ENCODE measurements around the gene SNPH. TPM values are rescaled to one million over a fixed set of nuclear protein-coding genes. Genes with fewer than 3 reads are reported as not detected.

SNPH gene
- total RNA-seq, 4 donors from 2014 or later, result 1.5 to 2.0 (median 1.7) TPM

DNA sequence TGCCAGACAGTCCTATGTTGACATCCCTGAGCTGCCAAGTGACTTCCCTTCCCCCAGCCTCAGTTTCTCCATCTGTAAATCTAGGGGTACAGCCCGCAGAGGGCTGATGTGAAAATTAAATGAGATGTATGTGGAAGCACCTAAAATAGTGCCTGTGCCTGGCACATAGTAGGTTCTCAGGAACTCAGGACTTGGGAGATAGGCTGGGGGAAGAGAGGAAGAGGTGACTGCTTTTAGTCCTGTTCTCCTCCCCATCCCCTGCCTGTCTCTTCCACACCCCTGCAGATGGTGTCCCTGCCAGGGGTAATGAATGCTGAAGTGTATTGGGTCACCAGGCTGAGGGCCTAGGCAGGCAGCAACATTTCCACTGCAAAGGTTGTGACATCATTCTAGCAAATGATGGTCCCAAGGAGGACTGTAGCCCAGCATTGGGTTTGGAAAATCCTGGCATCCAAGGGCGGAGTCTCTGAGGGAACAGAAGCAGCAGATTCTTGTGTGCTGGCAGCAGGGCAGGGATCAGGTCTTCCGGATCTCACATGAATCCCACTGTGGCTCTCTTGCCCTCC lies 1.8 kb downstream of the SNPH start:
- TF ChIP-seq CTCF (IDR thresholded peaks at IDR 0.05; ENCODE audit: low read depth), result no peak

- TF ChIP-seq CTCF (IDR thresholded peaks at IDR 0.05; ENCODE audit: low read depth), result no peak
Measured at GRCh38 chr20:1269235-1269634, 3.1 kb downstream of the SNPH start.

DNA sequence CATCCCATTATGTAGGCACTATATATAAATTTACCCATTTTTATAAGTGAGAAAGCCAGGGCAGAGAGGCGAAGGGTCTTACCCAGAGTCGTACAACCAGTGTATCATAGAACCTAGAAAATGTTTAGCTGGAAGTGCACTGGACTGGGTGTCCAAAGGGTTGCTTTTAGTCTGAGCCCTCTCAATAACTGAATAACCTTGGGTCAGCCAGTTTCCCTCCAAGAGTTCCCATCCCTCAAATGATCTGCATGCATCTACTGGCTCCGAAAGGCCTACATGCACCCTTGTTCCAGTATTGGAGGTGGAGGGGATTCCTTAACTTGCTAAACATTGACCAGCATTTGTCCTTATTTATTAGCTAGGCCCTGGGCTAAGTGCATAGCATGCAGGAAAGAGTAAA lies 3.8 kb downstream of the SNPH start:
- no peak for TF ChIP-seq CTCF (IDR thresholded peaks at IDR 0.05; ENCODE audit: low read depth)

- no peak for TF ChIP-seq CTCF (IDR thresholded peaks at IDR 0.05; ENCODE audit: low read depth)
Measured at GRCh38 chr20:1272368-1273100, 6.4 kb downstream of the SNPH start.

DNA sequence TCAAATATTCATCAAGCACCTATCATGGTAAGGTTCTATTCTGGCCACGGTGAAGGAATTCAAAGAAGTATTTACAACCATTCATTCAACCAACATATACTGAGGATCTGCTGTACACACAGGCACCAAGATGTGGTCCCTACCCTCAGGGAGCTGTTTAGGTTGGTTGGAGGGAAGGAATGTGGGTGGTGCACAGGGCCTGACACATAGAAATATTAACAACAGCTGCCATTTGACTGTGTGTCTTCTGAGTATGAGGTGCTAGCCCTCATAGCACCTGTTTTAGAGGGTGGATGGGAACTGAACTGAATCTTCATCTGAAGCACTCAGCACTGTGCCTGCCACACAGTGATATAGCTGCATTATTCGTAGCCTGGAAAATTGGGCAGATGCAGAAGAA lies 7.3 kb downstream of the SNPH start:
- TF ChIP-seq CTCF (IDR thresholded peaks at IDR 0.05; ENCODE audit: low read depth), result no peak

DNA sequence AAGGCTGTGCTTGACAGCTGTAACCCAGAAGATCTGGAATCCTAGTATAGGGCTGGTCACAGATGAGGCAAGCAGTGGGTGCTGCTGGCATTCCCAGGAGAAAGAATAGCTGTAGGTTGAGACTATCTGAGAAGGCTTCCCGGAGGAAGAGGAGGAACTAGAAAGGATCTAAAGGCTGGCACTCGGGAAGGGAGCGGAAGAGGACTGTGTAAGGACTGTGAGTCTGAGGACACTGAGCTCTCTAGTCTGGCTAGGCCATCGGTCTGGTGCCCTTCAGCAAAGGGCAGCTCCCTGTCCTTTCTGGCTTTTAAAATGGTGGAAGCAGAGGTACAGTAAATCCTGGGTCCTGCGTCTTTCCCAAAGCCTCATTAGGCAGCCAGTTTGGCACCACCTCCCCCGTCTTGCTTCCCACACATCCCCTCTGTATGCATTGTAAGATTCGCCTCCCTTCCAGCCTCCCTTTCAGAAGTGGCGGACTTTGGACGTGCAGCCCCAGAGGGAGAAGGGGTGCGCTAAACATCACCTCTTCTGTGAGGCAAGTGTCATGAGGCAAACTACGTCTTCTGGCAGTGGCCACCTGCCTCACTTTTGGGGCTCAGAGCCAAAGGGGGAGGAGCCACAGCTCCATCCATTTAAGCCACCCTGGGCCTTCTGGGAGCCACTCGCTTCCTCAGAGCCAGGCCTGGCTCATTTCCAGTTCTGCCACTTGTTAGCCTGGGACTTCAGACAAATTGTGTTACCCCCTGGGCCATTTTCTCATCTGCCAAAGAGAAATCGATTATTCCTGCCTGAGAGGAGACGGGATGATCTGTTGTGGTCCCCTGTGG lies 8.6 kb downstream of the SNPH start:
- TF ChIP-seq CTCF (IDR thresholded peaks at IDR 0.05; ENCODE audit: low read depth), result no peak

DNA sequence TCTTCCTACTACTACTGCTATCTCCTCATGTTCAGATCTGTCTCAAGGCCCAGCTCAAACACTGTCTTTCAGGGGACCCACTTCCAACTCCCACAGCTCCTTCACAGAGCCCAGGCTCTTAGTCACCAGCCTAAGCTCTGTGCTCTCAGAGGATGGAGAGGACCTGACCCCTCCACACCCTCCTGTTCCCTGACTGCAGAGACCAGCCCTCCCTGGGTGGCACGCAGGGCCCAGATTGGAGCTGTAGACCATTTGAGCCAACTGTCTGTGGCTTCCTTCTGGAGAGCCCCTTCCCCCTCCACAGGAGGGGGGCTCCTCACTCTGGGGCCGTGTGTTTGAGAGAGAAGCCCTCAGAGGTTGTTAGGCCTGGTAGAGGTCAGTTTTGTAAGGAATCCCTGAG lies 9.8 kb downstream of the SNPH start:
- no peak for TF ChIP-seq CTCF (IDR thresholded peaks at IDR 0.05; ENCODE audit: low read depth)

Measured in subcutaneous adipose tissue (tissue), 4 donors.